ENCODE results near the gene PGRMC2. TPM values are rescaled to one million over a fixed set of nuclear protein-coding genes. Genes with fewer than 3 reads are reported as not detected.

Gene PGRMC2
- total RNA-seq, 4 donors from 2014 or later: 50.1 to 89.7 (median 74.6) TPM

- no peak overlapping the region for H3K4me3 ChIP-seq (ENCODE audit: low read depth, poor library complexity, severe bottlenecking)
- DNase-seq (ENCODE audit: low spot score in 2 of 2): no peak
- 58 to 60% methylated on average over 6 of the region's 6 CpGs for WGBS, 2 donors
- intact Hi-C loops (cut with DNase I; ENCODE audit: low total_unique reads): no loop called here
- TF ChIP-seq POLR2A (IDR thresholded peaks at IDR 0.05): no peak
- no peak for TF ChIP-seq CTCF (IDR thresholded peaks at IDR 0.05)
Observed at GRCh38 chr4:128228845-128229795, 58.5 kb downstream of the PGRMC2 start.

- intact Hi-C loops (cut with DNase I; ENCODE audit: low total_unique reads): no loop called here
- peak in 1 of 2 donors; percentile 23 for DNase-seq (ENCODE audit: low spot score in 2 of 2)
- 41 to 44% methylated on average over 2 of the region's 2 CpGs for WGBS, 2 donors
- no peak for TF ChIP-seq POLR2A (IDR thresholded peaks at IDR 0.05)
- no peak for TF ChIP-seq CTCF (IDR thresholded peaks at IDR 0.05)
- H3K4me3 ChIP-seq (ENCODE audit: low read depth, poor library complexity, severe bottlenecking): no peak overlapping the region
Observed at GRCh38 chr4:128227991-128228571, 59.5 kb downstream of the PGRMC2 start.

- intact Hi-C loops (cut with DNase I; ENCODE audit: low total_unique reads): no loop called here
- no peak for TF ChIP-seq POLR2A (IDR thresholded peaks at IDR 0.05)
- TF ChIP-seq CTCF (IDR thresholded peaks at IDR 0.05): no peak
- no peak overlapping the region for H3K4me3 ChIP-seq (ENCODE audit: low read depth, poor library complexity, severe bottlenecking)
- WGBS, 2 donors: 52 to 55% methylated on average over 2 of the region's 2 CpGs
- no peak for DNase-seq (ENCODE audit: low spot score in 2 of 2)
Observed at GRCh38 chr4:128225148-128225547, 62.5 kb downstream of the PGRMC2 start.

- TF ChIP-seq CTCF (IDR thresholded peaks at IDR 0.05) (no peak), POLR2A (IDR thresholded peaks at IDR 0.05) (no peak)
- no peak for DNase-seq (ENCODE audit: low spot score in 2 of 2)
- intact Hi-C loops (cut with DNase I; ENCODE audit: low total_unique reads): no loop called here
Observed at GRCh38 chr4:128221586-128221985, 66.0 kb downstream of the PGRMC2 start.

GRCh38 chr4:128220286-128221235 is 67.1 kb downstream of the PGRMC2 start:
- DNase-seq (ENCODE audit: low spot score in 2 of 2): no peak
- intact Hi-C loops (cut with DNase I; ENCODE audit: low total_unique reads): no loop called here
- WGBS, 2 donors: 37 to 40% methylated on average over 8 of the region's 8 CpGs
- H3K4me3 ChIP-seq (ENCODE audit: low read depth, poor library complexity, severe bottlenecking): no peak overlapping the region
- TF ChIP-seq CTCF (IDR thresholded peaks at IDR 0.05) (no peak), POLR2A (IDR thresholded peaks at IDR 0.05) (no peak)

More at GRCh38 chr4:128221586-128221985, 66.0 kb downstream of the PGRMC2 start:
- H3K4me3 ChIP-seq (ENCODE audit: low read depth, poor library complexity, severe bottlenecking): no peak overlapping the region
